ENCODE data around the gene COL7A1.

- TF ChIP-seq, protein P1, sequence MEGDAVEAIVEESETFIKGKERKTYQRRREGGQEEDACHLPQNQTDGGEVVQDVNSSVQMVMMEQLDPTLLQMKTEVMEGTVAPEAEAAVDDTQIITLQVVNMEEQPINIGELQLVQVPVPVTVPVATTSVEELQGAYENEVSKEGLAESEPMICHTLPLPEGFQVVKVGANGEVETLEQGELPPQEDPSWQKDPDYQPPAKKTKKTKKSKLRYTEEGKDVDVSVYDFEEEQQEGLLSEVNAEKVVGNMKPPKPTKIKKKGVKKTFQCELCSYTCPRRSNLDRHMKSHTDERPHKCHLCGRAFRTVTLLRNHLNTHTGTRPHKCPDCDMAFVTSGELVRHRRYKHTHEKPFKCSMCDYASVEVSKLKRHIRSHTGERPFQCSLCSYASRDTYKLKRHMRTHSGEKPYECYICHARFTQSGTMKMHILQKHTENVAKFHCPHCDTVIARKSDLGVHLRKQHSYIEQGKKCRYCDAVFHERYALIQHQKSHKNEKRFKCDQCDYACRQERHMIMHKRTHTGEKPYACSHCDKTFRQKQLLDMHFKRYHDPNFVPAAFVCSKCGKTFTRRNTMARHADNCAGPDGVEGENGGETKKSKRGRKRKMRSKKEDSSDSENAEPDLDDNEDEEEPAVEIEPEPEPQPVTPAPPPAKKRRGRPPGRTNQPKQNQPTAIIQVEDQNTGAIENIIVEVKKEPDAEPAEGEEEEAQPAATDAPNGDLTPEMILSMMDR (IDR thresholded peaks at IDR 0.05): no peak
- TF ChIP-seq POLR2A (IDR thresholded peaks at IDR 0.05): no peak
Observed at GRCh38 chr3:48630833-48631232, 35.7 kb upstream of the COL7A1 start.
